ENCODE measurements around the gene FLNC. TPM values are rescaled to one million over a fixed set of nuclear protein-coding genes. Genes with fewer than 3 reads are reported as not detected.

The FLNC gene
- total RNA-seq, 1 experiment from 2014 or later, result not detected

DNA sequence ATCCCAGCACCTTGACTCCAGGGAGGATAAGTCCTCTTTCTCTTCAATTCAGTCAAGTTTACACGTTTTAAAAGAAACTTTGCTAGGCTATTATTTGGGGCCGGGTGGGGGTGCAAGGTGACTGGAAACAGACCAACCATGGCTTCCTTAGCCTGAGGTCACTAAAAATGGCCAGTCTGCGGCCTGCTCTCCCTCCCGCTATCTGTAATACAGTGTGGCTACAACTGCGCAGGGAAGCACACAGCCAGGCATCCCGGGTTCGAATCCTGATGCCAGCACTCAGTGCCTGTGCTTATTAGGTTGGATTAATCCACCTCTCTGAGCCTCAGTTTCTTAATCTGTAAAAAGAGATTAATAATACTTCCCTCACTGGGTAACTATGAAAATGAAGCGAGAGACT lies 51.9 kb downstream of the FLNC start:
- H4K20me1 ChIP-seq (ENCODE audit: insufficient read depth, low read depth, low read length), result no peaks in the 10 kb centered on the region
- no peak overlapping the region for H3K27ac ChIP-seq (ENCODE audit: low read length)
- H3K4me1 ChIP-seq (ENCODE audit: low read length), result peaks cover 10% of the 10 kb centered on the region
- no peak overlapping the region for H2AFZ ChIP-seq (ENCODE audit: low read length)
- no peak for DNase-seq
- H3K9me2 ChIP-seq (replicated peaks; ENCODE audit: insufficient read depth, low read length), result no peaks in the 10 kb centered on the region
- no peaks in the 10 kb centered on the region for H3K9me3 ChIP-seq (ENCODE audit: low read length)
- H3K4me3 ChIP-seq (ENCODE audit: low read length), result no peak overlapping the region
- H3K27me3 ChIP-seq (ENCODE audit: low read length), result no peaks in the 10 kb centered on the region
- no peak overlapping the region for H3K4me2 ChIP-seq (ENCODE audit: low read depth, low read length, poor library complexity, severe bottlenecking)
- no peaks in the 10 kb centered on the region for H3K36me3 ChIP-seq (ENCODE audit: insufficient read depth, low read length)
- peak overlapping the region; percentile 13; the same call in 1 of the 2 replicates for H3K9ac ChIP-seq (ENCODE audit: low read length)
- peaks cover 8% of the 10 kb centered on the region for H3K79me2 ChIP-seq (ENCODE audit: low read length)

DNA sequence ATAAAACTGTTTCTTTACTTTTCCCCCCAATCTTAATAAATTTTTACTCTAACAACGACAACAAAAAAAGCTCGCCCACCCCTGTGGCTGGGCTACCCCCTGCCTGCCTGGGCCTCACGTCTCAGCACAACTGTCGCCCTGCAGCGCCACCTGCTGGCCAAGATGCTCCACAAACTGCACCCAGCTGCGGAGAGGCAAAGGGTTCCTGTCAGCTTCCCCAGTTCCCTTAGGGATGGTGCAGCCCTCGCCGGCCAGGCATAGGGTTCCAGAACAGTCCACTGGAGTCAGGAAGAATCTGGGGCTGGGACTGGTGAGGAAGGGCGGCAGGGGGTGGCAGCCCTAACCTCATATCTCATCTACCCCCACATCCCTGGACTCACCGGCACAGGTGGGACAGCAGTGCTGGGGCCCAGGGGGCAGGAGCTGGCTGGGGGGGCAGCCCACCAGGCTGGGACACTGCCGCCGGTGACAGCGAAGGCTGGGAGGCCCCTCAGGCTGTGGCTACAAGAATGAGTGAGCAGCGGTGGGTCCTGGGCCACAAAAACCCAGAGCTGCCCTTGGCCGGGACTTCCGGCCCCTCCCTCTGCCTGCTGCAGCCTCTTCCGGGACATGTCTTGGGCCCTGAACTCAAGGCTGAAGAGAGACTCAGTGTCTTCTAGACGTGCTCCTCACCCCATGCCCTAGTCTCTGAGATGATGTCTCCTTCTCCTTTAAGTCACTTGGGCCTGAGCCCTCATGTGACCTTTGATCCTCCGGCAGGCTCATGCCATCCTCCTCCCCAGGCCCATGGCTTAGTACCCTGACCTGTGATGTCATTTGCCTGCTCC lies 53.6 kb downstream of the FLNC start:
- Histone ChIP-seq H3K27ac (ENCODE audit: low read length) (no peak overlapping the region), H3K36me3 (ENCODE audit: insufficient read depth, low read length) (no peaks in the 10 kb centered on the region), H3K27me3 (ENCODE audit: low read length) (no peaks in the 10 kb centered on the region), H3K9me2 (replicated peaks; ENCODE audit: insufficient read depth, low read length) (no peaks in the 10 kb centered on the region), H3K4me3 (ENCODE audit: low read length) (peak overlapping the region; percentile 96), H3K9me3 (ENCODE audit: low read length) (no peaks in the 10 kb centered on the region), H3K79me2 (ENCODE audit: low read length) (peaks cover 8% of the 10 kb centered on the region), H3K4me1 (ENCODE audit: low read length) (peaks cover 10% of the 10 kb centered on the region), H4K20me1 (ENCODE audit: insufficient read depth, low read depth, low read length) (no peaks in the 10 kb centered on the region), H3K4me2 (ENCODE audit: low read depth, low read length, poor library complexity, severe bottlenecking) (peak overlapping the region; percentile 86), H2AFZ (ENCODE audit: low read length) (peak overlapping the region; percentile 99), H3K9ac (ENCODE audit: low read length) (peak overlapping the region; percentile 91)
- DNase-seq, result peak; percentile 96

- peaks cover 8% of the 10 kb centered on the region for H3K79me2 ChIP-seq (ENCODE audit: low read length)
- peak overlapping the region; percentile 99 for H2AFZ ChIP-seq (ENCODE audit: low read length)
- no peaks in the 10 kb centered on the region for H3K27me3 ChIP-seq (ENCODE audit: low read length)
- no peak overlapping the region for H3K27ac ChIP-seq (ENCODE audit: low read length)
- H3K4me1 ChIP-seq (ENCODE audit: low read length), result peaks cover 10% of the 10 kb centered on the region
- H3K9me3 ChIP-seq (ENCODE audit: low read length), result no peaks in the 10 kb centered on the region
- no peaks in the 10 kb centered on the region for H4K20me1 ChIP-seq (ENCODE audit: insufficient read depth, low read depth, low read length)
- peak overlapping the region; percentile 91 for H3K9ac ChIP-seq (ENCODE audit: low read length)
- DNase-seq, result no peak
- H3K36me3 ChIP-seq (ENCODE audit: insufficient read depth, low read length), result no peaks in the 10 kb centered on the region
- H3K4me2 ChIP-seq (ENCODE audit: low read depth, low read length, poor library complexity, severe bottlenecking), result no peak overlapping the region
- H3K4me3 ChIP-seq (ENCODE audit: low read length), result peak overlapping the region; percentile 96; the same call in 1 of the 2 replicates
- H3K9me2 ChIP-seq (replicated peaks; ENCODE audit: insufficient read depth, low read length), result no peaks in the 10 kb centered on the region
These were observed 54.6 kb downstream of the FLNC start for GRCh38 chr7:128884561-128885369.

DNA sequence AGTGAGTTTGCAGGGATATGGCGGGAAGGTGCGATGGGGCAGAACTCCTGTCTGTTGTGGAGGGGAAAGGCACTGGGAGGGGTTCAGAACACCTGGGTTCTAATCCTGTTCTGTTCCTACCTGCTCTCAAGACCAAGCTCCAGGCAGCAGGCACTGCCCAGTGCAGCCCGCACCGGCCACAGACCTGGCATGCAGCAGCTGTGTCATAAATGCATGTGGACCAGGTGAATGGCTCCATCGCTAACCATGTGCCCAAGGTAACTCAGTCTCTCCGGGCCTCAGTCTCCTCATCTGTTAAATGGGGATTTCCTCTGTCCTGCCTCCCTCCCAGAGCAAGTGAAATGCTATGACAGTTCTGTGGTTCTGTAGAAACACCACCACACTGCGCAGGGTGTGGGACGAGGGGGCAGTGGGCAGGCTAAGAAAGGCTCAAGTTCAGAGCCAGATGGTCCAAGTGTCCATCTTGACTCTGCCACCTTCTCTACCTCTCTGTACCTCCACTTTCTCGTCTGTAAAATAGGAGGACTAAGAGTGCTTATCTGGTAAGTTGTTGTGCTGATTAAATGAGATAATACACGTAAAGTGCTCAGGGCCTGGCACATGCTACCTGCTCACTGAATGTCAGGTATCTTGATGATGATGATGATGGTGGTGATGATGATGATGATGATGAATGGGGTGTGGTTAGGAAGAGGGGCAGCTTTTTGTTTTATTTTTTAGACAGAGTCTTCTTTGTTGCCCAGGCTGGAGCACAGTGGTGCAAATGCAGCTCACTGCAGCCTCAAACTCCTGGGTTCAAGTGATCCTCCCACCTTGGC lies 55.4 kb downstream of the FLNC start:
- H3K27ac ChIP-seq (ENCODE audit: low read length), result no peak overlapping the region
- H3K36me3 ChIP-seq (ENCODE audit: insufficient read depth, low read length), result no peaks in the 10 kb centered on the region
- peaks cover 10% of the 10 kb centered on the region for H3K4me1 ChIP-seq (ENCODE audit: low read length)
- H4K20me1 ChIP-seq (ENCODE audit: insufficient read depth, low read depth, low read length), result no peaks in the 10 kb centered on the region
- no peaks in the 10 kb centered on the region for H3K27me3 ChIP-seq (ENCODE audit: low read length)
- H3K4me2 ChIP-seq (ENCODE audit: low read depth, low read length, poor library complexity, severe bottlenecking), result no peak overlapping the region
- no peaks in the 10 kb centered on the region for H3K9me2 ChIP-seq (replicated peaks; ENCODE audit: insufficient read depth, low read length)
- no peak for DNase-seq
- no peak overlapping the region for H2AFZ ChIP-seq (ENCODE audit: low read length)
- no peak overlapping the region for H3K4me3 ChIP-seq (ENCODE audit: low read length)
- H3K9me3 ChIP-seq (ENCODE audit: low read length), result no peaks in the 10 kb centered on the region
- no peak overlapping the region for H3K9ac ChIP-seq (ENCODE audit: low read length)
- H3K79me2 ChIP-seq (ENCODE audit: low read length), result peaks cover 8% of the 10 kb centered on the region

DNA sequence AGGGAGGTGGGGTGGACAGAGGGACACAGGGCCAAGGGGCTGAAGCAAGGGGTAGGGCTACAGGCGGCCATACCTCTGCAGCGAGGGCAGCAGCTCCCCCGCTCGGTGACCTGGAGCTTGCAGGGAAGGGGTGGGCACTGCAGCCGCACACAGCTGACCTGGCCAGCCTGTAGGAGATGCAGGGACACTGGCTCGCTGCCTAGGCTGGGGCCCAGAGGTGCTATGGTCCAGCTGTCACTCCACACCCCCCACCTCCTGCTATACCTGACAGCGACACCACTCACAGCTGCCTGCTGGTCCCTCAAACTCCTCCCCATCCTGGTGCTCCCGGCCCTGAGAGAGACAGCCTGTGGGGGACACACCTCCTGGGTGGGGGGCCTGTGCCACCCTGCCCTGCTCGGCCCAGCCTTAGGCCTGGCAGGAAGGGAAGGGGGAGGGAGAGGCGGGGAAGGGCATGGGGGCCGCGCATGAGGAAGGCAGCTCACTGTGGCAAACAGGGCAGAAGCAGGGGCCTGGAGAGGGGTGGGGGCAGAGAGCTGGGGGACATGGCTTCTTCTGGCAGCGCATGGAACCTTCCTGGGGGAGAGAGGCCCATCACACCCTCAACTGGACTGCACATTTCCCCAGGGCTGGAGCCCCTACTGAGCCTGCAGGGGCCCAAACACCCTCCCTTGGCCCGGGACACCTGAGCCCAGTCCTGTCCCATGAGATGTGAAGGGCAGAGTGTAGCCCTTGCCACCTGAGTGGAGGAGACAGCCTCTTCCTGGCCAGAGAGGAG lies 56.4 kb downstream of the FLNC start:
- Histone ChIP-seq H3K27me3 (ENCODE audit: low read length) (no peaks in the 10 kb centered on the region), H3K4me2 (ENCODE audit: low read depth, low read length, poor library complexity, severe bottlenecking) (no peak overlapping the region), H3K36me3 (ENCODE audit: insufficient read depth, low read length) (no peaks in the 10 kb centered on the region), H3K4me3 (ENCODE audit: low read length) (no peak overlapping the region), H3K9me3 (ENCODE audit: low read length) (no peaks in the 10 kb centered on the region), H3K9me2 (replicated peaks; ENCODE audit: insufficient read depth, low read length) (no peaks in the 10 kb centered on the region), H3K9ac (ENCODE audit: low read length) (no peak overlapping the region), H4K20me1 (ENCODE audit: insufficient read depth, low read depth, low read length) (no peaks in the 10 kb centered on the region), H3K4me1 (ENCODE audit: low read length) (peaks cover 10% of the 10 kb centered on the region), H3K27ac (ENCODE audit: low read length) (no peak overlapping the region), H2AFZ (ENCODE audit: low read length) (no peak overlapping the region), H3K79me2 (ENCODE audit: low read length) (peaks cover 8% of the 10 kb centered on the region)
- no peak for DNase-seq

GRCh38 chr7:128887169-128888038 lies 57.2 kb downstream of the FLNC start:
- peaks cover 10% of the 10 kb centered on the region for H3K4me1 ChIP-seq (ENCODE audit: low read length)

More at GRCh38 chr7:128887169-128888038, 57.2 kb downstream of the FLNC start:
- Histone ChIP-seq H3K36me3 (ENCODE audit: insufficient read depth, low read length) (no peaks in the 10 kb centered on the region), H3K9me3 (ENCODE audit: low read length) (no peaks in the 10 kb centered on the region), H3K79me2 (ENCODE audit: low read length) (peaks cover 4% of the 10 kb centered on the region), H3K27ac (ENCODE audit: low read length) (no peak overlapping the region), H3K4me3 (ENCODE audit: low read length) (no peak overlapping the region), H2AFZ (ENCODE audit: low read length) (no peak overlapping the region), H3K4me2 (ENCODE audit: low read depth, low read length, poor library complexity, severe bottlenecking) (no peak overlapping the region), H3K9me2 (replicated peaks; ENCODE audit: insufficient read depth, low read length) (no peaks in the 10 kb centered on the region), H3K27me3 (ENCODE audit: low read length) (no peaks in the 10 kb centered on the region), H4K20me1 (ENCODE audit: insufficient read depth, low read depth, low read length) (no peaks in the 10 kb centered on the region), H3K9ac (ENCODE audit: low read length) (no peak overlapping the region)
- no peak for DNase-seq
